HG03025 (cell line): ENCODE measurements around the gene PPP2R3B.
"Not testable (repeated sequence)": the region's sequence is repeated elsewhere in the genome, so short reads cannot be mapped to it uniquely, and the experiment has no call there.

Experiments
- ATAC-seq: cut with Tn5 transposase; IDR thresholded peaks from one replicate; pipeline ENCODE4 v1.9.1; 2021; ENCODE audit warnings: mild to moderate bottlenecking, moderate library complexity; ENCODE audit not compliant: unreplicated experiment, low FRiP score

PPP2R3B gene

DNA sequence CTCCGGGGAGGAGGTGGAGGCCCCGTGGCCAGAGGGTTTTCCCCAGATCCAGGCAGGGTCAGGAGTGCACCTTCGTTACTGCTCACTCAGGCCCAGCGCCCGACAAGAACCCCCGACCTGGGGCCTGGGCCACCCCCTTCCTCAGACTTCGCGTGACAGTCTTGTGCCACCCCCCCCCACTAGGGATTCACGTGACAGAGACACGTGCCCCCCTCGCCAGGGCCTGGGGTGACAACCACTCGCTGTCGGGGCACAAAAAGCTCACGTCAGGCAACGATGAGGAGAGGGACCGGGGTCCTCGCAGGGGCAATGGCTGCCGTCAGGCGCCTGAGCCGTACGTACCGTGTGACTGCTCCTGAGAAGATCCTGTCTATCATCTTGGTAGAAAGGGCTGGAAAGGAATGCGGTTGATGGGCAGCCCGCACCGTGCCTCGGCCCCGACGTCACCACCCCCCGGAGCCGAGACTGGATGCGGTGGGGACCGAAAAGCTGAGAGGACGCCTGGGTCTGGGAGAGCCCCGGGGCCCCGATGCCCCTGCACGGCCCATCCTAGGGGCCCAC is 45.1 kb downstream of the PPP2R3B start:
- no peak for ATAC-seq

DNA sequence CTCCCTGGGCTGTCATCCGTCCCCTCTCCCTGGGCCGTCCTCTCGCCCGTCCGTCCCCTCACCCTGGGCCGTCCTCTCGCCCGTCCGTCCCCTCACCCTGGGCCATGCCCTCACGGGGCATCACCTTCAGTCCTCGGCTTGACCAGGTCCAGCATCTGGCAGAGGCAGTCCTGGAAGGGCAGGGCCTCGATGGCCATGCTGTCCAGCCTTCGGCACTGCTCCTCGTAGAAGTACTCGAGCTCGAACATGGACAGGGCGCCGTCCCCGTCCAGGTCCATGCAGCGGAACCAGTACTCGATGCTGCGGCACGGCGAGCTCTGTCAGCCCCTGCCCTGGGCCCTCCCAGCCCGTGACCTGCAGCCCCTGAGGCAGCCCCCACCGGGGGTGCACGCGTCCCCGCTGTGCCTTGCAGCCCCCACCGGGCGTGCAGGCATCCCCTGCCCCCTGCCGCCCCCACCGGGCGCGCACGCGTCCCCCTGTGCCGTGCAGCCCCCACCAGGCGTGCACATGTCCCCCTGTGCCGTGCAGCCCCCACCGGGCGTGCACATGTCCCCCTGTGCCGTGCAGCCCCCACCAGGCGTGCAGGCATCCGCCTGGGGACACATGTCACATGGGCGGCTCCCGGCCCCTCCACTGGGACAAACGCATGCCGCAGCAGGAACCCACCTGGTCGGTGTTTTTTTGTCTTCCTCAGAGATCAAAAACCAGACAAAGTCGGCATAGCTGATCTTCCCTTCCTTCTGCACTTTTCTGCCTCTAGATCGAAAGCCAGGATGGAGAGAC is 45.9 kb downstream of the PPP2R3B start:
- ATAC-seq, result no peak

DNA sequence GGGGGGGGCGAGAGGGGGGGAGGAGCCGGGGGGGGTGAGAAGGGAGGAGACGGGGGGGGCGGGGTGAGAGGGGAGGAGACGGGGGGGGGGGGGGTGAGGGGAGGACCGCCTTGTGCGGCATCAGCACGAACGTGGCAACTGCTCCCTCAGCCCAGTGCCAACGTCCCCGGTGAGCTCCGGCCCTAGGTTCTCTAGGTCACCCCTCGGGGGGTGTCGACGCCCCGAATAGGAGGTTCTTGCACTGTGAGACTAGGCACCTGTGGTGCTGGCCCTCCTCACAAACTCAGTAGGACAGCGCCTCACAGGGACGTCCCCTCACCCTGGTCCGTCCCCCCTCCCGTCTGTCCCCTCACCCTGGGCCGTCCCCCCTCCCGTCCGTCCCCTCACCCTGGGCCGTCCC is 46.6 kb downstream of the PPP2R3B start:
- no peak for ATAC-seq

DNA sequence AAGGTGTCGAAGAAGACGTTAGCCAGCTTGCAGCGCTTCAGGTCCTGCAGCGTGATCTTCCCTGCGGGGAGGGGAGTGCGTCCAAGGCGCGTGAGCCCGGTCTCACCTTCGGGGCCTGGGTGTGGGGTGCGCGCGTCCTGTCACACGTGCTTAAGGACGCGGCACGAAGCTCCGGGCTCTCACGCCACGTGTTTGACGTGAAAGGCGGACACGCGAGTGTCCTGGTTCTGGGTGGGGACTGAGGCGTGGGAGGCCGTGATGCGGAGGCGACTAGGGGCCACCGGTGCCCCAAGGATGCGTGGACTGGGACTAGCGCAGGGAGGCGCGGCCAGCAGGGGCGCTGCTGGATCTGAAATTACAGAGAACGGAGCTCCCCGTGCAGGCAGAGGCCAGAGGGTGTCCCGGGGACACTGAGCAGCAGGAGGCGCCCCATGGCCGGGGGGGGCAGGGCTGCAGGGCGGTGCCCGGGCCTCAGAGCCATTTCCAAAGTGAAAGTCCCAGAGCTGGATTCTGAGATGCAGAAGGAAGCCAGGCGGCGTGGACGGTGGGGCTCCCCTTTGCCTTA is 47.8 kb downstream of the PPP2R3B start:
- ATAC-seq, result no peak

DNA sequence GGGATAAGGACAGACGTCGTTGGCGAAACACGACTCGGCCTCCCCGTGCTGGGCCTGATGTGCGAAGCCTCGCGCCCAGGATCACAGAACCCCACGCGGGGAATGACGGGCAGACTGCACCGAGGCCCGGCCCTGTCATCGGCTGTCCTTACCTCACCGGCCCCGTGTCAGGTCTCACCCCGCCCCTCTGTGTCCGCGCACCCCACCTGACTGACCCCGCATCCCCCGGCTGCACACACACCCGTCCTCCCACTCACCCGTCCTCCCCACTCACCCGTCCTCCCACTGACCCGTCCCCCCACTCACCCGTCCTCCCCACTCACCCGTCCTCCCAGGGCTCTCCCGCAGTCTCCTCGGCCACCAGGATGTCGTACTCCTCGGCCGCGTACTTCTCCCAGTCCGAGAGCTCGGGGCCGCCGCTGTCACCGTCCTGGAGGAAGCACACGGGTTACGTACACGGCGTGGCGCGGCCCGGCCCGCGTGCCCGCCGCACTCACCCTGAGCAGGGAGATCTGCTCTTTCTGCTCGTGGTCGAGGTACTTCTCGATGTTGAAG is 48.3 kb downstream of the PPP2R3B start:
- no peak for ATAC-seq

DNA sequence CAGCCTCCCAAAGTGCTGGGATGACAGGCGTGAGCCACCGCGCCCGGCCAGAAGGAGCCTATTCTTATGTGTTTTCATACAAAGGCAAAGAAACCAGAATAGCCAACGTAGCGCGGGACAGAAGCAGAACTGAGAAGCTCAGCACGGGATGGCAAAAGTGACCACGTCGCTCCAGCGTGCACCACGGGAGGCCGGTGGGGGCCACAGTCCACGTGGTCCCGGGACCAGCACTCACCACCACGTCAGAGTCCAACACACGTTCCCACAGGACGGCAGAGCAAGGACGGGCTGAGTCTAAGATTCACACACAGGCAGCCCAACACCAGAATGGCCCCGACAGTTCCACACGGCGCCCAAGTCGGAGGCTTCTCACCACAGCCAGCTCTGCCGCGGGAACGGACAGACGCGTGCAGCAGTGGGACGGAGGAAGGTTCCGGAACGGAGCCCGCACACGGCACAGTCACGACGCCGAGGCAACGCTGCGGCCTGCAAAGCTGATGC is 49.3 kb downstream of the PPP2R3B start:
- ATAC-seq, result no peak

DNA sequence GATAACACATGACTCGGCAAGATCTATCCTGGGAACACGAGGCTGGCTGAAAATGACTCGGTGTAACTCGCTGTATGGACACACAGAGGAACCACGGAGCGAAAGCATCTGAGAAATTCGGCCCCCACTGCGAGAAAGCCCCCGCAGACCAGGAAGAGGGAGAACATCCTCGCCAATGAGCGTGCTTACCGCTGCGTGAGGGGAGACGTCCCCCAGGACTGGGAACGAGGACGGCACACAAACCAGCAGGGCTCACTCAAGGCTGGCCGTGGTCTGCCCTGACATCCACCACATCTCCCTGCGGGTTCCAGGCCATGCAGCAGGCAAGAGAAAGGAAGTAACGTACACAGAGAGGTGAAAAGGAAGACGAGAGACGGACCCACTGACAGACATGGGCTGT is 50.5 kb downstream of the PPP2R3B start:
- ATAC-seq, result no peak

DNA sequence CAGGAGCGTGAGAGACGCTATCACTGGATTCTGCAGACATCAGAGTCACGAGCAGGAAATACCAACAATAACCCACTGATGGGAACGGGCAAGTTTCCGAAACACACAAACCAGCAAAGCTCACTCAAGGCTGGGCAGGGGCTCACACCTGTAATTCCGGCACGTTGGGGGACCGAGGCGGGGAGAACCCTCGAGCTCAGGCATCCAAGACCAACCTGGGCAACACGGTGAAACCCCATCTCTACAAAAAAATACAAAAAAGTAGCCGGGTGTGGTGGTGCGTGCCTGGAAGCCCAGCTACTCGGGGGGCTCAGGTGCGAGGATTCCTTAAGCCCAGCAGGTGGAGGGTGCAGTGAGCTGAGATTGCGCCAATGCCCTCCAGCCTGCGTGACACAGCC is 51.0 kb downstream of the PPP2R3B start:
- ATAC-seq, result no peak

DNA sequence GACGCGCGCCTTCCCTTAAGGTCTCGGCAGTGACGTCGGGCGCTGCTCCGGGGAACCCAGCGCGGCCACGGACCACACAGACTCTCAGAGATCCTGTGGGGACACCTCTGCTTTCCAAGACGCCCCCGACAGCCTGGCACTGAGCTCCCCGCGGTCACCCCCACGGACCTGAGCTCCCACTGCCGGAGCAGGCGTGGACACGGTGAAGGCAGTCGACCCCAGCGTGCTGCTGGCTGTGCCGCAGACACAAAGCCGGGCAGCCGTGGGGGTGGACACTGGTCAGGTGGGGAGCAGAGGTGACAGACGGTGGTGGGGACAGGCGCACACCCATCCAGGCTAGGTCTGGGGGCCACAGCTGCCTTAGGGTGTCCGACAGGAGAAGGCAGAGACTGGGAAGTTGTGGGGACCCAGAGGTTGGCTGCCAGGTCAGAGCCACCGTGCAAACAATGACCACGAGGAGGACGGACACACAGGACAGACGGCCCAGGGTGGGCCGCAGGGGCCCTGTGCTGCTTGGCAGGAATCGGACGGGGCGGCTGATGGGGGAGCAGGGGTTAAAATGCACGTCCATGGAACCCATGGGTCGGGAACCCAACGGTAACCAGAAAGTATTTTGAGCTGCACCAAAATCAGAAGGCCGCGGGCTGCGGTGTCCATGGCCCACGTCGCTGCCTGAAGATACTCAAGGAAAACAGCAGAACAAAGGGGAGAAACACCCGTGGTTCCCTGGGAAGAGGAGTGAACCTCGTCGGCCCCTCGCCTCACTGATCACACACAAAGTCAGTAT is 51.5 kb downstream of the PPP2R3B start:
- ATAC-seq, result no peak

DNA sequence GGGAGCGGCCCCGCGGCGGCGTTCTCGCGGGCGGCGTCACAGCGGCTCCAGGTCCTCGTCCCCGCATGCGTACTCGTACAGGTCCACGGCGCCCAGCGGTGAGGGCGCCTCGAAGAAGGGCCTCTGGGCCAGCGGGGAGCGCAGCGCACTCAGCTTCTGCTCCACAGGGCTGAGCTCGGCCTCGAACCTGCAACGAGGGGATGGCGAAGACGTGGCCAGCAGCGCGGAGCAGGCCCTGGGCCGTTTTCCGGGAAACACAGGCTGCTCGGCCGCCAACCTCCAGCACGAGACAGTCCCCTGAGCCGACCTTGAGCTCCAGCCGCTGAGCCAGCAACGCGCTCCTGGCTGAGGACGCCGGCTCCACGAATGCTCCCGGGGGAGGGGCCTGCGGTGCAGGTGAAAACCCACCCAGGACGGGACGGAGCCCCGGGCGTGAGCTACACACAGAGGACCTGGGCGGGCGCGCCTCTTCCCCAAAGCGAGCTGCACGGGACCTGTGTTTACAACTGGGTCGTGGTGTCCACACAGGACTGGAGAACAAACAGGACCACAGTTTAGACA is 52.3 kb downstream of the PPP2R3B start:
- ATAC-seq, result no peak

DNA sequence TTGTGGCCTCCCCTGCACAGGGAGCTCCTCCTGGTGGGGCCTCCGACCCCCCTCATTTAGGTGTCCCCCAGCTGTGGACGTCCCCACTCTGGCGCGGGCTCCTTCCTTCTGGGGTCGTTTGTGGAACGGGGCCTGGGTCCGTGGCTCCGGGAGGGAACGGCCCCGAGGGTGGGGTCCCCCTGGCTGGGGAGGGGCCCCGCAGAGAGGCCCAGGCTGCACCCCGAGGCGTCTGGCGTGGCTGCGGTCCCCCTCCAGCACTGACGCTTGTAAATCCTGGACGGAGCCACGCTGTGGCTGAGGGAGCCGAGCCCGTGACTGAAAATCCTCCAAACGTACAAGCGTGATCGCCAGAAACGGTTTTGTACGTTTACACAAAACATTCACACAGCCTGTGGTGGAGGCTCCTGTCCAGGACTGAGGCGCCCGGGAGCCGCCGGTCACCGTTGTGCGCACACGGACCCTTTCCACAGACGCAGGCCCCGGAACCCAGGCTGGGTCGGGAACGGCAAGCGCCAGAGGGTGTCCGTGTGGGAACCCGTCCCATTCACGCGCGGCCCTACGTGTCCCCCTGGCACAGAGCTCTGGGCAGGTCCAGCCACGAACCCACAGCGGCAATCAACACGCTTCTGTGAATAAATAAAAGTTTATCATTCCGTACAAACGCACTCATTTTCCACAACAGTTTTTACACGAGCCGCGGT is 52.9 kb downstream of the PPP2R3B start:
- no peak for ATAC-seq

DNA sequence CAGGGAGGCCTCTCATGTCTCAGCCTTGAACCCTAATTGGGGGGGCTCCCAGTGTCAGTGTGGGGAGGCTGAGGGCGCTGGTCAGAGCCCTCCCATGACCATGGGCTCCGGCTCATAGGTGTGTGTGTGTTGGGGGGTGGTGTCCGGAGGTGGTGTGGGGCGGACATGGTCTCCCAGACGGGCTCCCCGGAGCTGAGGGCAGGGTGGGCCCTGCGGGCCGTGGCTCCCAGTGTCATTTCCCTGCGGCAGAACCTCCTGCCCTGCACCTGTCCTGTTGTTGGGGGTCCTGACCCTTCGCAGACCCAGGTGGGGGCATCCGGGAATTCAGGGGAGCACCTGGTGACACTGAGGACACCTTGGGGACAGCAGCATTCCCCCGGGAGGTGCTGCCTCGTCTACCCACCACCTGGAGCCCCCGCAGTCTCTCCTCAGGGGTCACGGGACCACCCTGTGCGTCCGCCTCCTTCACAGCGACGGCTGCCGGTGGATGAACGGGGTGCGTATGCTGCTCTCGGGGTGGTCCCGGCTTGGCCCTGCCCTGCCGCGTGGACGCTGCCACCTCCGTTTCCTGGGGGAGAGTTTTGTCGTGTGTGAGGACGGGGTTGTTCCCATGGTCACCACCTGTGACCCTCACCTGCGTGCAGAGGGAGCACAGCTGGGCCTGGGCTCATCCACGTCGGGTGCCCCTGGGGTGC is 53.6 kb downstream of the PPP2R3B start:
- no peak for ATAC-seq

DNA sequence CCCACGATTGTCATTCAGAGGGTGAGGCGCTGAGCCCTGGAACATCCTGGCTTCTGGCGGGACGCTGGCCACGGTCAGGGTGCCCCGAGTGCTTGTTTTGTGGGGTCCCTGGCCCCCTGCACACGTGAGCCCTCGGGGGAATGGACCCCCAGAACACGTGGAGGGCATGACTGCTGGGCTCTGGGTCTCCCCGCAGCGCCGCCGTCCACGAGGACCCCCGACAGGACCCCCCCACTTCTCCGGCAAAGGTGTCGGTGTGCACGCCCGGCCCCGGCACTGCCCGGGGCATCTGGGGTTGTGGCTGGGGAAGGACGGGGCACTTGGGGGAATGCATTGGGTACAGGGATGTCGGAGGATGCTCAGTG is 54.2 kb downstream of the PPP2R3B start:
- ATAC-seq, result no peak

DNA sequence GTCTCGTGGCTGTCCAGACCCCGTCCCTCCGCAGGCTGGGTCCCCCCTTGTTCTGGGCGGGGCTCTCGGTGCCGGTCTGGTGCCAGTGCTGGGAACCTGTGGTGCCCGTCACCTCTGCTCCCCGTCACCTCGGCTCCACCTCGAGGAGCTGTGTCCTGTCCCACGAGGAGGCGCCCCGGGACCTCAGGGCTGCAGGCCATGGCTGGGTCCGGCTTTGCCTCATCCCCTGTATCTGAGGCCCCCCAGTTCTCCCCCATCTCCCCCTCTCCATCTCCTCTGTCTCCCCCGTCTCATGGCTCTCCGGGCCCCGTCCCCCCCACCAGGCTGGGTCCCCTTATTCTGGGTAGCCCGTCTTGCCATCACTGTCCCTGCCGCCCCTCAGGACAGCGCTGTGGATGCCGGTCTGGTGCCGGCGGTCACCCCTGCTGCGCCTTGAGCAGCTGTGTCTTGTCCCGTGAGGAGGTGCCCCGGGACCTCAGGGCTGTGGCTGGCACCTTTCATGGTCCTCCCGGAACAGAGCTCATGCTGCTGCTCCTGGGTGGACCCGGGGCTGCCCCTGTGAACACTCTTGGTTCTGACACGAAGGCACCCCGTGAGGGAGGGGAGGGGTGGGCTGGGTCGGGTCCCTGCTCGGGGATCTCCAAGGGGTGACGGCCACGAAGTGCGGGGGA is 54.7 kb downstream of the PPP2R3B start:
- ATAC-seq, result no peak

DNA sequence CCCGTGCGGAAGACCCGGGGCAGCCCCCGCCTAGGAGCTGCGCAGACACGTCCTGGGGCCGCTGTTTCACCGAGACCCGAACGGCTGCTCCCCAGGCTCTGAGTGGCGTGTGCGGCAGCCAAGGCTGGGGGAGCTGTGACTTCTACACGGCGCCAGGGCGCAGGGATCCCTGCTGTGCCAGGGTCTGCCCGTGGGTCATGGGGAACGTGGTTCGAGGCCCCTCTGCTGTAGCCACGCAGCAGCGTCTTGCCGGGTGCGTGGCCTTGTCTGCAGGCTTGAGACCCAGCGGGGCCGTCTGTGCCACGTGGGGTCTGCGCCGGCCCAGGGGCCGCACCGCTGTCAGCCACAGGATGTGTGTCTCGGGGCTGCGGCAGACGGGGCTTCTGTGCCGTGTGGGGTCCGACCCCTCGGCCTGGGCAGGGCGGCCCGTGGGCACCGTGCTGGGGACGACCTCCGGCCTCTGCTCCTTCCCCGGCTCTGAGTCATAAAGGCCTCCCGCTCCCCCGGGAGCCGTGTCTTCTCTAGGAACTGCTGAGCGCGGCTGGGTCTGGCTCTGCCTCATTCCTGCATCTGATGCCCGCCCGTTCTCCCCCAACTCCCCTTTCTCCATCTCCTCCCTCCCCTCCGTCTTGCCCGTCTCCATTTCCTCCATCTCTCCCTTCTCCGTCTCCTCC is 55.4 kb downstream of the PPP2R3B start:
- no peak for ATAC-seq

DNA sequence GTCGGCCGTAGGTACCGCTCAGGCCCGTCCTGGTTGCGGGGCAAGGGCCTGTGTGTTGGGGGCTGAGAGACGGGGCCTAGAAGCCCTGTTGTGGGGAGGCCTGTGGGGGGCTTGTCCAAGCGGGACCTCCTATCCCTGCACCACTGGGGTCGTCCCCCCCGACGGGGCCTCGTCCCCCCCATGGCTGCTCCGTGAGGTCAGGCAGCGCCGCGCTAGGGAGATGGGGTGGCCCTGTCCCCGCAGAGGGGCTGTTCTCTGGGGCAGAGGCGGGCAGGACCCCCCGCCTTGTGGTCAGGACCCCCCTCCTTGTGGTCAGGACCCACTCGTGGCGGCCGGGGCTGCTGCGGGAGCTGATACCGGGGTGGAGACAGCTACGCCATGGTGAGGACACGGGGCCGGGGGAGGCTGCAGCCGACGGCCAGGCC is 56.0 kb downstream of the PPP2R3B start:
- ATAC-seq, result no peak

DNA sequence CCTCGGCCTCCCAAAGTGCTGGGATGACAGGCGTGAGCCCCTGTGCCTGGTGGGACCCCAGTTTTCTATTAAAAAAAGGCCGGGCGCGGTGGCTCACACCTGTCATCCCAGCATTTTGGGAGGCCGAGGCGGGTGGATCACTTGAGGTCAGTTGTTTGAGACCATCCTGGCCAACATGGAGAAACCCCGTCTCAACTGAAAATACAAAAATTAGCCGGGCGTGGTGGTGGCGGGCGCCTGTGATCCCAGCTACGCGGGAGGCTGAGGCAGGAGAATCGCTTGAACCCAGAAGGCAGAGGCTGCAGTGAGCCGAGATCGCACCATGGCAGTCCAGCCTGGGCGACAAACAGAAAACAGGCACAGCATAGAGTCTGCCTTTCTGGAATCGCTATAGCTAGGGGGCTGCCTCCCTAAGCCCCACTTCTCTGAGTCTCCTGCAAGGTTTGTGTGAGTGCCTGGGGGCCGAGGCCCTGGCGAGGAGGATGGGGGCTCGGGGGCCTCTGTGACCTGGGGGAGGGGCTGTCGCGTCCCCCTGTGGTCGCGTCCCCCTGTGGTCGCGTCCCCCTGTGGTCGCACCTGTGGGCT is 56.5 kb downstream of the PPP2R3B start:
- not testable (repeated sequence) for ATAC-seq
